ENCODE measurements around the gene SSTR4.
"Not testable (repeated sequence)": the region's sequence is repeated elsewhere in the genome, so short reads cannot be mapped to it uniquely, and the experiment has no call there.

Gene SSTR4, protein sequence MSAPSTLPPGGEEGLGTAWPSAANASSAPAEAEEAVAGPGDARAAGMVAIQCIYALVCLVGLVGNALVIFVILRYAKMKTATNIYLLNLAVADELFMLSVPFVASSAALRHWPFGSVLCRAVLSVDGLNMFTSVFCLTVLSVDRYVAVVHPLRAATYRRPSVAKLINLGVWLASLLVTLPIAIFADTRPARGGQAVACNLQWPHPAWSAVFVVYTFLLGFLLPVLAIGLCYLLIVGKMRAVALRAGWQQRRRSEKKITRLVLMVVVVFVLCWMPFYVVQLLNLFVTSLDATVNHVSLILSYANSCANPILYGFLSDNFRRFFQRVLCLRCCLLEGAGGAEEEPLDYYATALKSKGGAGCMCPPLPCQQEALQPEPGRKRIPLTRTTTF

DNA sequence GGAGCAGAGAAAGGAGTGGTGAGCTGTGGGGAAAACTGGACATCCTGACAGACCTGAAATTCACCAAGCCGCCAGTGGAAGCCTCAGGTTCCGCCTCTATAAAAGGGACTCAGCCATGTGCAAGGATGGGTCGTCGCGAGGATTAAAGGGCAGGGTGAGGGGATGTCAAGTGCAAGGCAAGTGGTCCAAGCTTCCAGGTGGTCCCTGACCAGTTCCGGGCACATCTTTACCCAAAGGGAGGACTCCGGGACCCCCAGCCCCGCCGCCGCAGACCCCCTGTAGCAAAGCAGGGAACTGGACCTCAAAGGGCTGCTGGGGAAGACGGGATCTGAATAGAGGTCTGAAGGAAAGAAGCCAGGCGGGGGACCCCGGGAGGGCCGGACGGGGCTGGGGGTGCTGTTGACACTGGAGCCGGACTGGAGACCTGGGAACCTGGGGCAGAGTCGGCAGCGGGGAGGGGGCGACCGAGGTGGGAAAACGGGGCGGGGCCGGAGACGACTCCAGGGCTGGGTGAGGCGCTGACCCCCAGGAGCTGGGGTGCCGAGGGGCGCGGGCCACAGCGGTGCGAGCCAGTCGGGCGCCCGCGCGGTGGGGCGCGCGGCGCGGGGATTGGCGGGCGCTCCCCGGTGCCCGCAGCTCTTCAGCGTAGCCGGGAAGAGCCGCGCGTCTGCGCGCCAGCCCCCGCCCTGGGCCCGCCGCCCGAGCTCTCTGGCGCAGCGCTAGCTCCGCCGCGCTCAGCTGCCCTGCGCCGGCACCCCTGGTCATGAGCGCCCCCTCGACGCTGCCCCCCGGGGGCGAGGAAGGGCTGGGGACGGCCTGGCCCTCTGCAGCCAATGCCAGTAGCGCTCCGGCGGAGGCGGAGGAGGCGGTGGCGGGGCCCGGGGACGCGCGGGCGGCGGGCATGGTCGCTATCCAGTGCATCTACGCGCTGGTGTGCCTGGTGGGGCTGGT, at the start of gene SSTR4:
SSTR4 (plus strand) TSS at position 592 of the 951 bp plus-strand sequence; CDS start at position 764, 172 bp downstream.
- DNase-seq, result no peak

GRCh38 chr20:22986601-22987000, 48.5 kb upstream of the SSTR4 start:
- DNase-seq, result no peak

GRCh38 chr20:22991424-22991823, 43.7 kb upstream of the SSTR4 start:
- not testable (repeated sequence) for DNase-seq

DNA sequence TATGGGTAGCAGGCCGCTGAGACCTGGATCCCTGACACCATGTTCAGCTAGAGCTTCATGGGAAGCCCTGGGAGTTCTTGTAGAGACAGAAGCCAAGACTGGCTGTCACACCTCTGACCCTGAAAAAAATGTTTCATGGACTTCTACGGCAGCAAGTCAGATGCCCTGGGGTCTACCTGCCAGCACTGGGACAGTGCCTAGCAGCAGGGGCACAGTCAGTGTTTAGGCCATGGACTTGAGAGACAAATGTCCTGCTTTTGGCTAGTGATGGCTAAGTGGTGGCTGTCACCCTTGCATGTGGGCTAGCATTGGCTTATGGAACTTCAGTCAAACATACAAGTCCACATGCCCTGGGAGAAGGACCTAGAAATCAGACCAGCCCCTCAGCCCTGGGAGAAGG, 41.3 kb upstream of the SSTR4 start:
- no peak for DNase-seq

GRCh38 chr20:22995923-22996322, 39.2 kb upstream of the SSTR4 start:
- no peak for DNase-seq

GRCh38 chr20:22998476-22998875, 36.6 kb upstream of the SSTR4 start:
- no peak for DNase-seq

DNA sequence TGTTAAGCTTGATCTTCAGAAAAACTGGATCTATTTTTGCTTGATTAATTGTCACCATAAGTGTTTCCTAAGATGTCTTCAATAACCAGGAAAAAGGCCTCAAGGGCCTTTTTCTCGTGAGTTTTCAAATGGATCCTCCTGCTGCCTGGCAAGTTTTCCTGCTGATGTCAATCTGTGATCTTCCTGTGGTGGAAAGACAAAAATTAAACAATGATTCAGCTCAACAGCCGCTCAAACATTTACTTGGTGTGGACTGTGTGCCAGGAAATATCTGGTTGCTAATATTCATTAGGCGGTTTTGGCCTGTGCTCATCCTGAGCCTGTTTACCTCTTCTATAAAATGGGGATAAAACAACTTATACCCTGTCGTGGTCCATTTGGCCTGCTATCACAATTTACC, 35.4 kb upstream of the SSTR4 start:
- no peak for DNase-seq

GRCh38 chr20:23000232-23000947, 34.7 kb upstream of the SSTR4 start:
- no peak for DNase-seq

GRCh38 chr20:23002276-23002675, 32.8 kb upstream of the SSTR4 start:
- DNase-seq, result no peak

- DNase-seq, result no peak
Observed at GRCh38 chr20:23003077-23003635, 32.0 kb upstream of the SSTR4 start.

GRCh38 chr20:23003881-23004460, 31.1 kb upstream of the SSTR4 start:
- no peak for DNase-seq

DNA sequence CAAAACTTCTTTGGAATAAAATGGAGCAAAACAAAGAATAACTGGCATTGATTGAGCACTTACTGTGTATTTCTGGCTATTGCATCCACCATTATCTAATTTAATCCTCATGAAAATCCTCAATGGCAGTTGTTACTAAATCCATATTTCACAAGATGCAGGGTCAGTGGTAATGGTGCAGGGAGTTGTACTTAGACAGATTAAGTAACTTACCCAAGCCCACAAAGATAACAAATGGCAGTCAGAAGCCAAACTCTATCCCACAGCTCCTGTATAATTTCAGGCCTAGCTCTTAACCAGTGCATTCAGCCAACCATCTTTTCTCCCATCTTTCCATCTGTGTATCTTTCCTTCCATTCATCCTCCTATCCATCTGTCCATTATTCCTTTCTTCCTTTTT, 29.3 kb upstream of the SSTR4 start:
- DNase-seq, result no peak

- DNase-seq, result no peak
Observed at GRCh38 chr20:23007462-23007861, 27.6 kb upstream of the SSTR4 start.

GRCh38 chr20:23007886-23008655, 27.0 kb upstream of the SSTR4 start:
- DNase-seq, result no peak

- DNase-seq, result no peak
Observed at GRCh38 chr20:23008667-23009066, 26.4 kb upstream of the SSTR4 start.

GRCh38 chr20:23009636-23010035, 25.5 kb upstream of the SSTR4 start:
- no peak for DNase-seq

GRCh38 chr20:23010096-23010495, 25.0 kb upstream of the SSTR4 start:
- no peak for DNase-seq

DNA sequence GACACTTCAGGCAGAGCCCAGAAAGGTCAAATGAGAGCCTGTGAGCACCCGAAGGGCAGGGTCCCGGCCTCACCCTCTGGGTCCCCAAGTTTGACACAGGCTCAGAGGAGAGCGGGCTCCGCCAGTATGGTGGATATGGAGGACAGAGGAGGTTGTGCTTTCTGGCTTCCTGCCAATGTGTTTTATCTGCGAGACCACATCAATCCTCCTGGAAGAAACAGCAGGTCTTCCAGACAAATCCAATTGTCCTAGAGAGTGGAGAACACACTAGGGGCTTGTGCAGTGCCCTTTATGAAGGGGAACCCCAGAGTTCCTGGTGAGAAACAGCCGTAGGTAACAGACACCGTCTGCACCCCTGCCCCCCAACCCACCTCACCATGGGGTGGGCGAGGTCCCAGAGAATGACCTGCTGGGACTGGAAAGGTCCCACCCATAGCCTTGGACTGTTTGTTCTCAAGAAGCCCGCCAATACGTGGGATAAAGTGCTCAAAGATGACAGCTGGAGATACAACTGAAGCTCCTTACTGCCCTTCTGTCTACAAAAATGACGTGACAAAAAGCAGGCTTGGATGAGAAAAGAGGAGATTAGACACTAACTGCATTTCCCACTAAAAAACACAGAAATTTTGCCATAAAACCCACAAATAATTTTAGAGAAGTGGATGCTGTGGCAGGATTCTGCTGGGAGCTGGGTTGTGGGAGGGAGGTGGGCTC, 23.9 kb upstream of the SSTR4 start:
- no peak for DNase-seq

- no peak for DNase-seq
Observed at GRCh38 chr20:23013429-23013828, 21.7 kb upstream of the SSTR4 start.

DNA sequence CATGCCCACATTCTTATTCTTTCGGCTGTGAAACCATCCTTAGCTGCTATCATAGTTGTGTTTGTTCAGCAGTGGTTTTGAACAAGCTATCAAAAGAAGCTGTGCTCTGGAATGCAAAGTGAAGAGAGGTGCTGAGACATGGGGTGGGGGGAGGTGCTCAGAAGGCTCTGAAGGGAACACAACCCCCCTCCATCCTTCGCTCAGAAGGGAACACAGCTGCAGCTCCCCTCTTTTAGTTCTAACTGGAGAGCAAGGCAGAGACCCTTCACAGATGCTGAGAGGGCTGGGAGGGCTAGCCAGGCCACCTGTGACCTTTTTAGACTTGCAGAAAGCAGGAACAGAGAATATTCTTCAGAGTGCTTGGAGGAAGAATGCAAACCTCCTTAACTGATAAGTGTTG, 17.6 kb upstream of the SSTR4 start:
- DNase-seq, result no peak

DNA sequence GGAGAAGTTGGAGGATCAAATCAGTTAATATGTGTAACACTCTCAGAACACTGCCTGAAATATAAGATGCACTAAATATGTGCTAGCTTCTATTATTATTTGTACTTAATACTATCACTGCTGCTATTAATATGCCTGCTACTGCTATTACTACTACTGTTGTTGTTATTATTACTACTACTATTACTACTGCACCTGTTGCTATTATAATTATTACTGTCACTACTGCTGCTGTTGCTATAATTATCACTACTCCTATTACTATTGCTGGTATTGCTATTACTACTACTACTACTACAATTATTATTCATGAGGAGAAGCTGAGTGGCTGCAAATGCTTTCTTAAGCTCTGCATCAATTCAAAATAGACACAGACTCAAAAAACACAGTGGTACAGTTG, 16.7 kb upstream of the SSTR4 start:
- DNase-seq, result no peak
